AG04450 (cell line): ENCODE results near the gene UBA1. TPM values are rescaled to one million over a fixed set of nuclear protein-coding genes. Genes with fewer than 3 reads are reported as not detected.

Experiments
- CTCF ChIA-PET: fragments of 300-600, 350-600 bp; formaldehyde crosslinking; extraction: SDS; loops from one replicate; lab custom pipeline; 2022; ENCODE audit warnings: antibody characterized with exemption, inconsistent platforms; lab: Charles Lee
- POLR2A ChIA-PET: fragments of 350-600 bp; formaldehyde crosslinking; extraction: SDS; loops from one replicate; lab custom pipeline; 2021; ENCODE audit warnings: antibody characterized with exemption, inconsistent platforms; lab: Yijun Ruan, JAX
- DNase-seq: peaks from one replicate; pipeline ENCODE4 v3.0.0-alpha.2; 2011; ENCODE audit warnings: low read depth, low spot score
- H3K27ac ChIP-seq: one replicate; pipeline ENCODE4 v1.5.1; 2012; ENCODE audit warnings: low read depth, low read length, control low read depth
- H3K27me3 ChIP-seq: one replicate; pipeline ENCODE4 v1.6.0; 2012; ENCODE audit warnings: low read length; ENCODE audit not compliant: control insufficient read depth, insufficient read depth
- H3K4me3 ChIP-seq: 2 replicates; pipeline ENCODE4 v1.5.1; 2011; ENCODE audit warnings: mild to moderate bottlenecking, low read depth, low read length, control low read depth
- H3K9me3 ChIP-seq: 2 replicates; pipeline ENCODE4 v1.5.1; 2012; ENCODE audit warnings: low read length; ENCODE audit not compliant: control insufficient read depth, insufficient read depth
- CTCF ChIP-seq: IDR thresholded peaks from 2 replicates; pipeline ENCODE4 v1.5.1; 2011; ENCODE audit warnings: low read depth, low read length, control low read depth, inconsistent platforms
- polyA plus RNA-seq: library from polyadenylated mRNA; depleted of rRNA; stranded (reverse); fragments of >200 nt; gene quantifications from 2 replicates; pipeline ENCODE4 v1.2.3, GENCODE V29; 2011

UBA1 gene
- polyA plus RNA-seq, 1 experiment: 196 TPM

- POLR2A ChIA-PET: no interaction called here
- Histone ChIP-seq H3K9me3 (no peaks in the 10 kb centered on the region), H3K4me3 (no peak overlapping the region), H3K27ac (no peak overlapping the region), H3K27me3 (no peaks in the 10 kb centered on the region)
- DNase-seq: no peak
- TF ChIP-seq CTCF: no peak
- CTCF ChIA-PET: no interaction called here
These were observed 17.4 kb upstream of the UBA1 start for GRCh38 chrX:47176101-47176740.

- Histone ChIP-seq H3K27me3 (no peaks in the 10 kb centered on the region), H3K9me3 (no peaks in the 10 kb centered on the region), H3K27ac (no peak overlapping the region), H3K4me3 (no peak overlapping the region)
- DNase-seq: no peak
- CTCF ChIA-PET: no interaction called here
- POLR2A ChIA-PET: no interaction called here
- TF ChIP-seq CTCF: no peak
These were observed 16.6 kb upstream of the UBA1 start for GRCh38 chrX:47177079-47177478.

GRCh38 chrX:47178337-47178736, 15.3 kb upstream of the UBA1 start:
- no peak for DNase-seq
- Histone ChIP-seq H3K27ac (no peak overlapping the region), H3K9me3 (no peaks in the 10 kb centered on the region), H3K27me3 (no peaks in the 10 kb centered on the region), H3K4me3 (no peak overlapping the region)
- ChIA-PET POLR2A (no interaction called here), CTCF (no interaction called here)
- no peak for TF ChIP-seq CTCF

GRCh38 chrX:47179221-47179927, 14.3 kb upstream of the UBA1 start:
- no peak overlapping the region for H3K27ac ChIP-seq
- TF ChIP-seq CTCF: no peak
- CTCF ChIA-PET: no interaction called here
- no peaks in the 10 kb centered on the region for H3K9me3 ChIP-seq
- no peak for DNase-seq
- no peak overlapping the region for H3K4me3 ChIP-seq
- POLR2A ChIA-PET: no interaction called here
- H3K27me3 ChIP-seq: no peaks in the 10 kb centered on the region

GRCh38 chrX:47179928-47180255, 13.7 kb upstream of the UBA1 start:
- CTCF ChIA-PET: no interaction called here
- Histone ChIP-seq H3K27ac (no peak overlapping the region), H3K4me3 (no peak overlapping the region), H3K27me3 (no peaks in the 10 kb centered on the region), H3K9me3 (no peaks in the 10 kb centered on the region)
- POLR2A ChIA-PET: no interaction called here
- DNase-seq: no peak
- TF ChIP-seq CTCF: no peak
